Fibroblast of the conjunctiva (primary cell): ENCODE measurements around the gene B4GALT7.

Experiments
- DNase-seq: peaks from one replicate; pipeline ENCODE4 v3.0.0-alpha.2; 2010; ENCODE audit warnings: low read depth

B4GALT7 gene

GRCh38 chr5:177594071-177594470 is 5.9 kb upstream of the B4GALT7 start:
- DNase-seq: no peak

- no peak for DNase-seq
These were observed 4.8 kb upstream of the B4GALT7 start for GRCh38 chr5:177595026-177595585.

GRCh38 chr5:177595991-177596774 is 3.7 kb upstream of the B4GALT7 start:
- no peak for DNase-seq

GRCh38 chr5:177596775-177597238 is 3.1 kb upstream of the B4GALT7 start:
- no peak for DNase-seq

GRCh38 chr5:177598477-177598876 is 1.5 kb upstream of the B4GALT7 start:
- DNase-seq: no peak

- DNase-seq: no peak
These were observed 631 bp downstream of the B4GALT7 start for GRCh38 chr5:177600508-177601018.

- no peak for DNase-seq
These were observed 1.2 kb downstream of the B4GALT7 start for GRCh38 chr5:177601126-177601525.

GRCh38 chr5:177601577-177602457 is 1.9 kb downstream of the B4GALT7 start:
- no peak for DNase-seq

- no peak for DNase-seq
These were observed 2.5 kb downstream of the B4GALT7 start for GRCh38 chr5:177602458-177602830.

- no peak for DNase-seq
These were observed 3.7 kb downstream of the B4GALT7 start for GRCh38 chr5:177603631-177604030.

- DNase-seq: no peak
These were observed 4.2 kb downstream of the B4GALT7 start for GRCh38 chr5:177604116-177604521.

GRCh38 chr5:177604656-177605055 is 4.7 kb downstream of the B4GALT7 start:
- no peak for DNase-seq

GRCh38 chr5:177605078-177605477 is 5.1 kb downstream of the B4GALT7 start:
- DNase-seq: no peak

- DNase-seq: no peak
These were observed 5.7 kb downstream of the B4GALT7 start for GRCh38 chr5:177605667-177606066.

- no peak for DNase-seq
These were observed 6.4 kb downstream of the B4GALT7 start for GRCh38 chr5:177606071-177607051.

- DNase-seq: no peak
These were observed 7.2 kb downstream of the B4GALT7 start for GRCh38 chr5:177607115-177607451.

GRCh38 chr5:177607452-177608192 is 7.7 kb downstream of the B4GALT7 start:
- peak; percentile 81 for DNase-seq

- no peak for DNase-seq
These were observed 8.5 kb downstream of the B4GALT7 start for GRCh38 chr5:177608243-177609075.
